ENCODE data around the gene ALOX5. TPM values are rescaled to one million over a fixed set of nuclear protein-coding genes. Genes with fewer than 3 reads are reported as not detected.

Gene ALOX5
- total and polyA plus RNA-seq, 4 donors, result 2.9 to 16.9 (median 8.4) TPM

- H3K36me3 ChIP-seq (ENCODE audit: control insufficient read depth in 4 of 4, insufficient read depth in 3 of 4, low read depth in 1 of 4, low read length in 3 of 4), result no peaks in the 10 kb centered on the region
- H3K9ac ChIP-seq (ENCODE audit: low read depth in 1 of 2, low read length in 2 of 2), result no peak overlapping the region
- no peak overlapping the region for H3K4me3 ChIP-seq (ENCODE audit: low read depth in 1 of 3, low read length in 3 of 3)
- 85% methylated on average over 12 of the region's 12 CpGs for WGBS
- DNase-seq (ENCODE audit: low spot score), result no peak
- no peak for TF ChIP-seq HNF4G (IDR thresholded peaks at IDR 0.05)
- TF ChIP-seq ATF3 (IDR thresholded peaks at IDR 0.05), result no peak
- TF ChIP-seq FOXA1 (IDR thresholded peaks at IDR 0.05), result no peak
- no peak for TF ChIP-seq NR2F2 (IDR thresholded peaks at IDR 0.05)
- no peak for TF ChIP-seq JUND (IDR thresholded peaks at IDR 0.05)
- no peak for TF ChIP-seq HNF4A (conservative IDR thresholded peaks at IDR 0.05)
- no peak for TF ChIP-seq RXRA (IDR thresholded peaks at IDR 0.05)
- no peak for TF ChIP-seq MAX (IDR thresholded peaks at IDR 0.05)
- TF ChIP-seq EGR1 (IDR thresholded peaks at IDR 0.05; ENCODE audit: low read depth in 2 of 2), result no peak
- TF ChIP-seq TAF1 (conservative IDR thresholded peaks at IDR 0.05), result no peak
- no peak for TF ChIP-seq REST (IDR thresholded peaks at IDR 0.05)
- TF ChIP-seq RAD21 (IDR thresholded peaks at IDR 0.05), result no peak
- TF ChIP-seq SP1 (IDR thresholded peaks at IDR 0.05), result no peak
- H3K27me3 ChIP-seq (ENCODE audit: control insufficient read depth in 4 of 4, insufficient read depth in 4 of 4, low read length in 3 of 4), result peaks cover 0 to 5% (median 2%) of the 10 kb centered on the region in 4 donors
- H3K27ac ChIP-seq (ENCODE audit: low read depth in 1 of 2, low read length in 2 of 2), result peak overlapping the region in 1 of 2 donors; percentile 11
- no peaks in the 10 kb centered on the region for H3K9me3 ChIP-seq (ENCODE audit: control insufficient read depth in 4 of 4, low read length in 3 of 4)
- peaks cover 5 to 10% (median 6%) of the 10 kb centered on the region in 4 donors for H3K4me1 ChIP-seq (ENCODE audit: control insufficient read depth in 4 of 4, insufficient read depth in 4 of 4, low read length in 3 of 4)
Measured at GRCh38 chr10:45378914-45379726, 5.1 kb downstream of the ALOX5 start.

- no peak overlapping the region for H3K27ac ChIP-seq (ENCODE audit: low read depth in 1 of 2, low read length in 2 of 2)
- no peak overlapping the region for H3K4me3 ChIP-seq (ENCODE audit: low read depth in 1 of 3, low read length in 3 of 3)
- no peaks in the 10 kb centered on the region for H3K9me3 ChIP-seq (ENCODE audit: control insufficient read depth in 4 of 4, low read length in 3 of 4)
- H3K9ac ChIP-seq (ENCODE audit: low read depth in 1 of 2, low read length in 2 of 2), result no peak overlapping the region
- H3K27me3 ChIP-seq (ENCODE audit: control insufficient read depth in 4 of 4, insufficient read depth in 4 of 4, low read length in 3 of 4), result peaks cover 0 to 2% (median under 1%) of the 10 kb centered on the region in 4 donors
- H3K4me1 ChIP-seq (ENCODE audit: control insufficient read depth in 4 of 4, insufficient read depth in 4 of 4, low read length in 3 of 4), result peaks cover 0 to under 1% (median 0%) of the 10 kb centered on the region in 4 donors
- DNase-seq (ENCODE audit: low spot score), result no peak
- no peaks in the 10 kb centered on the region for H3K36me3 ChIP-seq (ENCODE audit: control insufficient read depth in 4 of 4, insufficient read depth in 3 of 4, low read depth in 1 of 4, low read length in 3 of 4)
- WGBS, result 87% methylated on average over 14 of the region's 14 CpGs
- no peak for TF ChIP-seq CTCF (IDR thresholded peaks at IDR 0.05; ENCODE audit: low read depth, low read length, missing input control)
- no peak for TF ChIP-seq RAD21 (IDR thresholded peaks at IDR 0.05)
- TF ChIP-seq SP1 (IDR thresholded peaks at IDR 0.05), result no peak
- no peak for TF ChIP-seq FOXA1 (IDR thresholded peaks at IDR 0.05)
- TF ChIP-seq HNF4A (conservative IDR thresholded peaks at IDR 0.05), result no peak
- TF ChIP-seq FOXA2 (IDR thresholded peaks at IDR 0.05), result no peak
- no peak for TF ChIP-seq ZBTB33 (IDR thresholded peaks at IDR 0.05)
- no peak for TF ChIP-seq RXRA (IDR thresholded peaks at IDR 0.05)
- TF ChIP-seq GABPA (IDR thresholded peaks at IDR 0.05 in 1 of 2, conservative IDR thresholded peaks at IDR 0.05 in 1 of 2), result no peak
- TF ChIP-seq JUND (IDR thresholded peaks at IDR 0.05), result no peak
- TF ChIP-seq TAF1 (conservative IDR thresholded peaks at IDR 0.05), result no peak
- no peak for TF ChIP-seq MAX (IDR thresholded peaks at IDR 0.05)
- no peak for TF ChIP-seq ATF3 (IDR thresholded peaks at IDR 0.05)
- no peak for TF ChIP-seq YY1 (IDR thresholded peaks at IDR 0.05)
- no peak for TF ChIP-seq EGR1 (IDR thresholded peaks at IDR 0.05; ENCODE audit: low read depth in 2 of 2)
- TF ChIP-seq NR2F2 (IDR thresholded peaks at IDR 0.05), result no peak
Measured at GRCh38 chr10:45379891-45380540, 6.0 kb downstream of the ALOX5 start.
